Heart left ventricle (tissue), 16 donors: ENCODE measurements around the gene KCNQ1OT1. TPM values are rescaled to one million over a fixed set of nuclear protein-coding genes. Genes with fewer than 3 reads are reported as not detected.
A peak's percentile ranks its signal among the peaks of the same experiment; 100 is the strongest.

Experiments used
- ATAC-seq, 4 donors: fragments of 200-7000 bp; cut with Tn5 transposase; one replicate each; pipeline ENCODE4 v1.9.1; 2020 to 2022; ENCODE audit warnings: moderate library complexity in 4 of 4, mild to moderate bottlenecking in 3 of 4, moderate number of reproducible peaks in 1 of 4
- DNase-seq, 5 donors: peaks; one replicate each; pipeline ENCODE4 v3.0.0-alpha.2; 2020
- H3K27ac ChIP-seq, 12 donors: fragments of 200-600 bp; sonication (generic) in 4 of 12; one replicate each; pipeline versions ENCODE4 v1.5.0 to v1.8.0; 2016 to 2022; ENCODE audit warnings: mild to moderate bottlenecking in 2 of 12
- H3K27me3 ChIP-seq, 9 donors: fragments of 200-600 bp; sonication (generic) in 2 of 9; one replicate each; pipeline versions ENCODE4 v1.5.1 to v1.8.0; 2016 to 2022; ENCODE audit warnings: mild to moderate bottlenecking in 3 of 9
- H3K36me3 ChIP-seq, 9 donors: fragments of 200-600 bp; sonication (generic) in 2 of 9; one replicate each; pipeline versions ENCODE4 v1.5.0 to v1.8.0; 2018 to 2022; ENCODE audit warnings: mild to moderate bottlenecking in 2 of 9
- H3K4me1 ChIP-seq, 12 donors: fragments of 200-600 bp; sonication (generic) in 4 of 12; one replicate each; pipeline versions ENCODE4 v1.5.0 to v1.8.0; 2016 to 2022; ENCODE audit warnings: mild to moderate bottlenecking in 3 of 12
- H3K4me3 ChIP-seq, 12 donors: fragments of 200-600 bp; sonication (generic) in 4 of 12; one replicate each; pipeline versions ENCODE4 v1.5.0 to v1.8.0; 2017 to 2022; ENCODE audit warnings: mild to moderate bottlenecking in 9 of 12, moderate library complexity in 4 of 12
- H3K9me3 ChIP-seq, 12 donors: fragments of 200-600 bp; sonication (generic) in 4 of 12; one replicate each; pipeline versions ENCODE4 v1.5.0 to v1.8.0; 2016 to 2022; ENCODE audit warnings: mild to moderate bottlenecking in 1 of 12
- CTCF ChIP-seq, 12 donors: fragments of 200-600 bp; sonication (generic) in 4 of 12; IDR thresholded peaks; one replicate each; pipeline versions ENCODE4 v1.5.0 to v1.8.0; 2018 to 2022; ENCODE audit warnings: antibody characterized with exemption in 12 of 12, mild to moderate bottlenecking in 5 of 12
- POLR2A ChIP-seq, 2 donors: fragments of 450-650 bp; IDR thresholded peaks; one replicate each; pipeline ENCODE4 v1.6.1; 2017; ENCODE audit warnings: antibody characterized with exemption in 2 of 2, mild to moderate bottlenecking in 2 of 2, moderate library complexity in 2 of 2
- WGBS, 4 donors: extraction: QIAGEN DNeasy Blood & Tissue Kit in 2 of 4; methylation state at CpG; one replicate each; pipeline versions ENCODE4 v1.1.5 to v1.1.7; 2013 to 2018; 5-methylcytosine and 5-hydroxymethylcytosine counted together
- intact Hi-C, 10 donors: fragments of 100-400 bp; cut with DNase I; formaldehyde crosslinking; loops; one replicate each; pipeline versions ENCODE4 v1.11.1 to v1.14.2; 2022
- polyA plus RNA-seq, 2 donors: library from polyadenylated mRNA; stranded (reverse); fragments of 200-250 nt; gene quantifications; one replicate each; pipeline ENCODE4 v1.2.3, GENCODE V29; 2013
- total RNA-seq, 9 donors: library from RNA; depleted of rRNA in 2 of 9; stranded (reverse); fragments of >200 nt in 2 of 9; fragmentation: NEBNext Ultra II Directional in 3 of 9; extraction: Animal tissue kit (Norgen Biotek cat#: 25700) in 3 of 9; gene quantifications; one replicate each; pipeline versions ENCODE4 v1.1.0 to v1.2.4, GENCODE V29; 2016 to 2023
- donor health status: ischemic (EF 13 %, LVEDD 7.1; RV severe dilation, severe dysfunction).
- donor health status: healthy with polysubstance abuse.
- donor health status: DM: no; HTN: yes; CAD: no.
- donor health status: DM: no; HTN: no; CAD: no.
- donor health status: ischemic (EF 25% LVEDD 6.9; RV normal size, moderate dysfunction).
- donor health status: ischemic (EF 25% LVEDD 5.7; RV mildly dilated, moderate dysfunction).
- donor health status: healthy.
- donor health status: DM: yes; HTN: yes; CAD: no.
- donor health status: ischemic (EF 35%, LVEDD 5.7; RV mildly dilated, moderate dysfunction).
- donor health status: nonischemic (EF 11% LVEDD 7.7; RV severe dilation, severe dysfunction).
- donor health status: DM: yes; HTN: yes; CAD: no.
- donor health status: PGD.
- donor health status: ischemic (EF 29% LVEDD 5.4; RV normal size, mild dysfunction).
- donor health status: nonischemic (EF 23%, LVEDD 6.1; RV moderate dilation, normal function).

Gene KCNQ1OT1
- total and polyA plus RNA-seq, 11 donors, result 0.14 to 0.93 (median 0.40) TPM

- Histone ChIP-seq H3K36me3 (peaks cover 0 to 14% (median 0%) of the 10 kb centered on the region in 9 donors), H3K9me3 (peaks cover 0 to 100% (median 70%) of the 10 kb centered on the region in 12 donors), H3K27ac (no peak overlapping the region), H3K4me1 (peaks cover 0 to 5% (median 0%) of the 10 kb centered on the region in 12 donors), H3K27me3 (no peaks in the 10 kb centered on the region), H3K4me3 (no peak overlapping the region)
- intact Hi-C loops, result no loop called here
- TF ChIP-seq POLR2A (IDR thresholded peaks at IDR 0.05) (no peak), CTCF (IDR thresholded peaks at IDR 0.05) (no peak)
- WGBS, 4 donors, result 95 to 99% (median 97%) methylated on average over 6 of the region's 6 CpGs
- ATAC-seq (no peak), DNase-seq (no peak)
Observed at GRCh38 chr11:2647953-2648352, 51.8 kb downstream of the KCNQ1OT1 start.

DNA sequence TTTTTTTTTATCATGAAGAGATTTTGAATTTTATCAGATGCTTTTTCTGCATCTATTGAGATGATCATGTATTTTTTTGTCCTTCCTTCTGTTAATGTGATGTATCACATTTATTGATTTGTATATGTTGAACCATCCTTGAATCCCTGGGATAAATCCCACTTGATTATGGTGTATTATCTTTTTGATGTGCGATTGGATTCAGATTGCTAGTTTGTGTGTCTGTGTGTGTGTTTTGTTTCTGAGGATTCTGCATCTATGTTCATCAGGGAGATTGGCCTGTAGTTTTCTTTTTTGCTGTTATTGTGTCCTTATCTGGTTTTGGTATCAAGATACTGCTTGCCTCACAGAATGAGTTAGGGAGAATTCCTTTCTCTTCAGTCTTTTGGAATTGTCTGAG is 52.6 kb downstream of the KCNQ1OT1 start:
- H3K4me1 ChIP-seq, result no peaks in the 10 kb centered on the region
- intact Hi-C loops, result no loop called here
- no peak overlapping the region for H3K27ac ChIP-seq
- H3K27me3 ChIP-seq, result no peaks in the 10 kb centered on the region
- WGBS, 4 donors, result 92 to 97% (median 95%) methylated on average over 1 of the region's 1 CpG
- peaks cover 0 to 14% (median 0%) of the 10 kb centered on the region in 9 donors for H3K36me3 ChIP-seq
- no peak for DNase-seq
- H3K4me3 ChIP-seq, result no peak overlapping the region
- peaks cover 0 to 100% (median 75%) of the 10 kb centered on the region in 12 donors for H3K9me3 ChIP-seq
- ATAC-seq, result no peak
- TF ChIP-seq CTCF (IDR thresholded peaks at IDR 0.05) (no peak), POLR2A (IDR thresholded peaks at IDR 0.05) (no peak)

DNA sequence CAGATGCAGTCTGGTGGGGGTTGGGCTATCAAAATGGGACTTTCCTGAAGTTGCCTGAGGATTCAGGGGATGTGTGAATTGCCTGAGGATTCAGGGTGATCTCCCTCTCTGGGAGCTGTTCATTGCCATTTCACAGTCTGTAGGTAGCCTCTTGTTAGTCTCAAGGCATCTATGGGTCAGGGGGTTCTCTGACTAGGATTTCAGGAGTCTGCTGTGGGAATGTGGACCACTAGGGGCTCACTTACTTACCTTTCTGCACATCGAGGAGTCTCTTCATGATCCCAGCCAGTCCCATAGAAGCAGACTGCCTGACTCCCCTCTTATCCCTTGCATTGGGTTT is 54.0 kb downstream of the KCNQ1OT1 start:
- no peak overlapping the region for H3K27ac ChIP-seq
- H3K36me3 ChIP-seq, result peaks cover 0 to 14% (median 0%) of the 10 kb centered on the region in 9 donors
- WGBS, 4 donors, result 83 to 100% (median 90%) methylated on average over 1 of the region's 1 CpG
- ATAC-seq (no peak), DNase-seq (no peak)
- no peaks in the 10 kb centered on the region for H3K4me1 ChIP-seq
- H3K27me3 ChIP-seq, result no peaks in the 10 kb centered on the region
- H3K4me3 ChIP-seq, result no peak overlapping the region
- TF ChIP-seq CTCF (IDR thresholded peaks at IDR 0.05) (no peak), POLR2A (IDR thresholded peaks at IDR 0.05) (no peak)
- H3K9me3 ChIP-seq, result peaks cover 0 to 100% (median 80%) of the 10 kb centered on the region in 12 donors
- intact Hi-C loops, result no loop called here

GRCh38 chr11:2644844-2645778 is 54.7 kb downstream of the KCNQ1OT1 start:
- DNase-seq (no peak), ATAC-seq (peak in 1 of 4 donors; percentile 45)
- intact Hi-C loops, result no loop called here
- Histone ChIP-seq H3K4me3 (no peak overlapping the region), H3K36me3 (peaks cover 0 to 16% (median 0%) of the 10 kb centered on the region in 9 donors), H3K9me3 (peaks cover 0 to 100% (median 79%) of the 10 kb centered on the region in 12 donors), H3K27ac (no peak overlapping the region), H3K4me1 (no peaks in the 10 kb centered on the region), H3K27me3 (no peaks in the 10 kb centered on the region)
- TF ChIP-seq POLR2A (IDR thresholded peaks at IDR 0.05) (no peak), CTCF (IDR thresholded peaks at IDR 0.05) (no peak)
- WGBS, 4 donors, result 93 to 100% (median 97%) methylated on average over 3 to 4 of the region's 4 CpGs
